OCI-LY7 (cell line): Measurements from ENCODE around the gene TNFRSF1B. TPM values are rescaled to one million over a fixed set of nuclear protein-coding genes. Genes with fewer than 3 reads are reported as not detected.
A peak's percentile ranks its signal among the peaks of the same experiment; 100 is the strongest.

ENCODE experiments used
- BruUV-seq: library from RNA; stranded (reverse); fragments of 400-500 nt; replicated peaks from 2 replicates; lab custom pipeline; 2021; lab: Mats Ljungman, UMichigan
- CTCF ChIA-PET: fragments of 300-600 bp; sonication (Branson Sonifier 250); formaldehyde crosslinking; loops from one replicate; lab custom pipeline; 2022; ENCODE audit warnings: antibody characterized with exemption; ENCODE audit not compliant: unreplicated experiment; lab: Charles Lee
- POLR2A ChIA-PET: fragments of 300-600 bp; sonication (Branson Sonifier 250); formaldehyde crosslinking; loops from one replicate; lab custom pipeline; 2022; ENCODE audit warnings: antibody characterized with exemption; lab: Charles Lee
- DNase-seq: peaks from one replicate; pipeline ENCODE4 v3.0.0-alpha.2; 2015; ENCODE audit warnings: low spot score
- H2AFZ ChIP-seq: fragments of 200-600 bp; sonication (generic), shearing (Covaris generic); 2 replicates; pipeline ENCODE4 v1.6.1; 2014; ENCODE audit warnings: mild to moderate bottlenecking, antibody characterized with exemption, low read length, moderate library complexity
- H3K27ac ChIP-seq: fragments of 200-600 bp; sonication (generic); 2 replicates; pipeline ENCODE4 v1.5.1; 2014; ENCODE audit warnings: mixed run types, low read depth, mild to moderate bottlenecking, moderate library complexity, low read length, inconsistent platforms; ENCODE audit not compliant: poor library complexity, severe bottlenecking
- H3K36me3 ChIP-seq: fragments of 200-600 bp; sonication (generic); 2 replicates; pipeline ENCODE4 v1.6.1; 2014; ENCODE audit warnings: mild to moderate bottlenecking, antibody characterized with exemption, low read length, moderate library complexity, mixed read lengths; ENCODE audit not compliant: insufficient read depth
- H3K4me1 ChIP-seq: fragments of 200-600 bp; sonication (generic); 2 replicates; pipeline ENCODE4 v1.5.1; 2014; ENCODE audit warnings: mild to moderate bottlenecking, low read length; ENCODE audit not compliant: insufficient read depth, poor library complexity, severe bottlenecking
- H3K4me2 ChIP-seq: fragments of 200-600 bp; sonication (generic); 2 replicates; pipeline ENCODE4 v1.6.1; 2014; ENCODE audit warnings: mild to moderate bottlenecking, low read length
- H3K4me3 ChIP-seq: fragments of 200-600 bp; sonication (generic); 2 replicates; pipeline ENCODE4 v1.5.1; 2014; ENCODE audit warnings: mild to moderate bottlenecking, low read depth, low read length; ENCODE audit not compliant: poor library complexity, severe bottlenecking
- H3K79me2 ChIP-seq: fragments of 200-600 bp; sonication (generic); 2 replicates; pipeline ENCODE4 v1.6.1; 2016; ENCODE audit warnings: low read depth, mild to moderate bottlenecking, low read length, moderate library complexity, mixed read lengths; ENCODE audit not compliant: insufficient read depth
- H3K9me2 ChIP-seq: fragments of 200-600 bp; sonication (generic); 2 replicates; pipeline ENCODE4 v1.6.1; 2016; ENCODE audit warnings: mild to moderate bottlenecking, low read length, mixed read lengths; ENCODE audit not compliant: insufficient read depth
- H3K9me3 ChIP-seq: fragments of 200-600 bp; sonication (generic); 2 replicates; pipeline ENCODE4 v1.6.1; 2014; ENCODE audit warnings: mild to moderate bottlenecking, mixed run types, low read length, mixed read lengths
- H4K20me1 ChIP-seq: fragments of 200-600 bp; sonication (generic); 2 replicates; pipeline ENCODE4 v1.6.1; 2014; ENCODE audit warnings: mild to moderate bottlenecking, antibody characterized with exemption, low read length, moderate library complexity, mixed read lengths; ENCODE audit not compliant: insufficient read depth
- EZH2phosphoT487 ChIP-seq: fragments of 200-600 bp; sonication (generic); IDR thresholded peaks from 2 replicates; pipeline ENCODE4 v1.6.1; 2018; ENCODE audit warnings: low read depth, borderline replicate concordance, mild to moderate bottlenecking, mixed run types, antibody characterized with exemption, low read length, moderate library complexity, mixed read lengths
- intact Hi-C: fragments of 100-400 bp; cut with micrococcal nuclease; formaldehyde crosslinking; loops from one replicate; pipeline ENCODE4 v1.10.0; 2022; ENCODE audit not compliant: unreplicated experiment
- total RNA-seq, 2 experiments: library from RNA; depleted of rRNA in 1 of 2; stranded (reverse); fragments of >200 nt in 1 of 2; shearing (Covaris generic) in 1 of 2; gene quantifications; 2 replicates each; pipeline ENCODE4 v1.2.3, GENCODE V29; 2014 to 2022
- TF ChIP-seq, protein P1 (sequence below): fragments of 200-600 bp; sonication (generic); conservative IDR thresholded peaks from 2 replicates; pipeline ENCODE4 v1.5.1; 2014; ENCODE audit warnings: mild to moderate bottlenecking, antibody characterized with exemption, low read length, moderate library complexity, mixed read lengths

TNFRSF1B gene
- total RNA-seq, 2 experiments from 2014 or later: not detected

DNA sequence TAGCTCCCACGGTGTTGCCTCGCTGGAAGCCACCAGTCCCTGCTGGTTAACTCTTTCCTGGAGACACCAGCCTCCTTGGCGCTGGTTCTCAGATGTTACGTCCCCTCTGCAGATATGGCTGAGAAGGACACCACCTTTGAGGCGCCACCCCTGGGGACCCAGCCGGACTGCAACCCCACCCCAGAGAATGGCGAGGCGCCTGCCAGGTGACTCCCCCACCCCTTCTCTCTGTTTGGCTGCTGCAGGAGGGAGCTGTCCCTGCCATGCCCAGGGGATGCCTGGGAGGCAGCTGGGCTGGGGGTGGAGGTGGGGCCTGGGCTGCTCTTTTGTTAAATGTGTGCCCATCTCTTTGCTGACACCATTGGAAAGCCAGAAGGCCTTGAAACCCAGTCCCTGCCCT lies 43.6 kb upstream of the TNFRSF1B start:
- H3K27ac ChIP-seq: no peak overlapping the region
- H3K4me3 ChIP-seq: no peak overlapping the region
- TF ChIP-seq EZH2phosphoT487: no peak
- TF ChIP-seq, protein P1, sequence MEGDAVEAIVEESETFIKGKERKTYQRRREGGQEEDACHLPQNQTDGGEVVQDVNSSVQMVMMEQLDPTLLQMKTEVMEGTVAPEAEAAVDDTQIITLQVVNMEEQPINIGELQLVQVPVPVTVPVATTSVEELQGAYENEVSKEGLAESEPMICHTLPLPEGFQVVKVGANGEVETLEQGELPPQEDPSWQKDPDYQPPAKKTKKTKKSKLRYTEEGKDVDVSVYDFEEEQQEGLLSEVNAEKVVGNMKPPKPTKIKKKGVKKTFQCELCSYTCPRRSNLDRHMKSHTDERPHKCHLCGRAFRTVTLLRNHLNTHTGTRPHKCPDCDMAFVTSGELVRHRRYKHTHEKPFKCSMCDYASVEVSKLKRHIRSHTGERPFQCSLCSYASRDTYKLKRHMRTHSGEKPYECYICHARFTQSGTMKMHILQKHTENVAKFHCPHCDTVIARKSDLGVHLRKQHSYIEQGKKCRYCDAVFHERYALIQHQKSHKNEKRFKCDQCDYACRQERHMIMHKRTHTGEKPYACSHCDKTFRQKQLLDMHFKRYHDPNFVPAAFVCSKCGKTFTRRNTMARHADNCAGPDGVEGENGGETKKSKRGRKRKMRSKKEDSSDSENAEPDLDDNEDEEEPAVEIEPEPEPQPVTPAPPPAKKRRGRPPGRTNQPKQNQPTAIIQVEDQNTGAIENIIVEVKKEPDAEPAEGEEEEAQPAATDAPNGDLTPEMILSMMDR: no peak
- BruUV-seq: no TSS peak
- CTCF ChIA-PET: interaction anchor here (1.6 kb wide), 1 partner anchor 85 kb away, joined by 3 read pairs; no protein-coding TSS in a partner anchor
- POLR2A ChIA-PET: no interaction called here
- no peak for DNase-seq
- no peaks in the 10 kb centered on the region for H3K36me3 ChIP-seq
- no peaks in the 10 kb centered on the region for H3K9me2 ChIP-seq
- H3K9me3 ChIP-seq: no peaks in the 10 kb centered on the region
- intact Hi-C loops: loop anchor here (10.0 kb wide), 1 partner anchor 502 kb away; no protein-coding TSS in a partner anchor
- no peaks in the 10 kb centered on the region for H3K4me1 ChIP-seq
- H4K20me1 ChIP-seq: no peaks in the 10 kb centered on the region
- no peaks in the 10 kb centered on the region for H3K79me2 ChIP-seq
- H3K4me2 ChIP-seq: no peak overlapping the region
- H2AFZ ChIP-seq: no peak overlapping the region

DNA sequence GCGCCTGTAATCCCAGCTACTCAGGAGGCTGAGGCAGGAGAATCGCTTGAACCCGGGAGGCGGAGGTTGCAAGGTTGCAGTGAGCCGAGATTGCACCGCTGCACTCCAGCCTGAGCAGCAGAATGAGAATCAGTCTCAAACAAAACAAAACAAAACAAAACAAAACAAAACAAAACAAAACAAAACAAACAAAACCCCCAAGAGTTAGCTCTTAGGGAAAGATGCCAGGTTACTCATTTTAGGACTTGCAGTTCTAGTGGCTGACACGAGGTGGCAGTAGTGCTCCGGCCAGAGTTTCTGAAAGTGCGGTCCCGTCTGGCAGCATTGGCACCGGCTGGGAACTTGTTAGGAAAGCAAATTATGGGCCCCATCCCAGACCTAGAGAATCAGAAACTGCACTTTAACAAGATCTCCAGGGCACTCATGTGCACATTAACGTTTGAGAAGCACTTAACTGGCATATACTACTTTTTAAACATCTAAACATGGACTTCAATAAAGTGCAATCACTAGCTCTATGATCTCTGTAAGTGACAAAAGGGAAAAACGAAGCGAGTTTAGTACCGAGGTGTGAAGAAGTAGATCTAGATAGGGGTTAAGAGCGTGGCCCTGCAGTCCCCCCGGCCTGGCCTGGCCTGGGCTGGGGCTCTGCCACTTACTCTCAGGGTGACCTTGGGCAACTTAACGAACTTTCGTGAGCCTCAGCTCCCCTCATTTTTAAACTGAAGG lies 41.9 kb upstream of the TNFRSF1B start:
- peak; percentile 70 for DNase-seq
- POLR2A ChIA-PET: interaction anchor here (0.6 to 2.0 kb wide), 5 partner anchors 11 to 628 kb away, joined by 4 to 7 read pairs (median 4); no protein-coding TSS in a partner anchor
- Histone ChIP-seq H2AFZ (no peak overlapping the region), H3K4me2 (no peak overlapping the region), H3K27ac (no peak overlapping the region), H3K79me2 (no peaks in the 10 kb centered on the region), H3K4me3 (no peak overlapping the region), H3K4me1 (no peaks in the 10 kb centered on the region), H3K36me3 (no peaks in the 10 kb centered on the region), H3K9me3 (no peaks in the 10 kb centered on the region), H3K9me2 (no peaks in the 10 kb centered on the region), H4K20me1 (no peaks in the 10 kb centered on the region)
- intact Hi-C loops: loop anchor here (1.0 to 10.0 kb wide), 2 partner anchors 84 to 500 kb away; no protein-coding TSS in a partner anchor
- TF ChIP-seq, protein P1: peak; percentile 92
- TF ChIP-seq EZH2phosphoT487: no peak
- BruUV-seq: no TSS peak
- CTCF ChIA-PET: interaction anchor here (0.7 to 2.4 kb wide), 7 partner anchors 24 to 104 kb away, joined by 3 to 9 read pairs (median 3); no protein-coding TSS in a partner anchor
